AG20443 (cell line): ENCODE data around the gene GNAO1.

Source experiments
- DNase-seq: peaks from one replicate; pipeline ENCODE4 v3.0.0; 2012; ENCODE audit warnings: low spot score, mixed read lengths

GNAO1 gene

GRCh38 chr16:56350491-56351405 is 159.5 kb downstream of the GNAO1 start:
- no peak for DNase-seq

GRCh38 chr16:56351481-56351880 is 160.2 kb downstream of the GNAO1 start:
- DNase-seq: no peak

GRCh38 chr16:56352351-56353053 is 161.2 kb downstream of the GNAO1 start:
- DNase-seq: no peak

- DNase-seq: no peak
Observed at GRCh38 chr16:56353054-56353921, 162.0 kb downstream of the GNAO1 start.

GRCh38 chr16:56354016-56354415 is 162.7 kb downstream of the GNAO1 start:
- no peak for DNase-seq

- no peak for DNase-seq
Observed at GRCh38 chr16:56354746-56355145, 163.5 kb downstream of the GNAO1 start.

- no peak for DNase-seq
Observed at GRCh38 chr16:56355221-56355620, 163.9 kb downstream of the GNAO1 start.

- DNase-seq: no peak
Observed at GRCh38 chr16:56355786-56356275, 164.5 kb downstream of the GNAO1 start.

- peak; percentile 97 for DNase-seq
Observed at GRCh38 chr16:56356276-56357240, 165.3 kb downstream of the GNAO1 start.

- peak; percentile 75 for DNase-seq
Observed at GRCh38 chr16:56357241-56357764, 166.0 kb downstream of the GNAO1 start.

GRCh38 chr16:56357765-56358322 is 166.6 kb downstream of the GNAO1 start:
- DNase-seq: no peak

- DNase-seq: no peak
Observed at GRCh38 chr16:56360117-56361008, 169.1 kb downstream of the GNAO1 start.

- DNase-seq: no peak
Observed at GRCh38 chr16:56362057-56362655, 170.9 kb downstream of the GNAO1 start.

- DNase-seq: no peak
Observed at GRCh38 chr16:56362706-56363105, 171.4 kb downstream of the GNAO1 start.

- DNase-seq: no peak
Observed at GRCh38 chr16:56363181-56363716, 172.0 kb downstream of the GNAO1 start.

- DNase-seq: no peak
Observed at GRCh38 chr16:56363781-56364565, 172.7 kb downstream of the GNAO1 start.

GRCh38 chr16:56364865-56365264 is 173.6 kb downstream of the GNAO1 start:
- DNase-seq: no peak

GRCh38 chr16:56365552-56365951 is 174.3 kb downstream of the GNAO1 start:
- no peak for DNase-seq
